PC-9 (cell line): ENCODE results near the gene ARID2.

Experiments used
- EZH2 ChIP-seq: fragments of 200-600 bp; sonication (generic); IDR thresholded peaks from 2 replicates; pipeline ENCODE4 v1.8.0; 2017; ENCODE audit warnings: antibody characterized with exemption, low read depth
- TF ChIP-seq, protein P1 (sequence below): fragments of 200-600 bp; sonication (generic); conservative IDR thresholded peaks from 2 replicates; pipeline ENCODE4 v1.6.1; 2017; ENCODE audit warnings: mixed run types, antibody characterized with exemption, mild to moderate bottlenecking, moderate library complexity

DNA sequence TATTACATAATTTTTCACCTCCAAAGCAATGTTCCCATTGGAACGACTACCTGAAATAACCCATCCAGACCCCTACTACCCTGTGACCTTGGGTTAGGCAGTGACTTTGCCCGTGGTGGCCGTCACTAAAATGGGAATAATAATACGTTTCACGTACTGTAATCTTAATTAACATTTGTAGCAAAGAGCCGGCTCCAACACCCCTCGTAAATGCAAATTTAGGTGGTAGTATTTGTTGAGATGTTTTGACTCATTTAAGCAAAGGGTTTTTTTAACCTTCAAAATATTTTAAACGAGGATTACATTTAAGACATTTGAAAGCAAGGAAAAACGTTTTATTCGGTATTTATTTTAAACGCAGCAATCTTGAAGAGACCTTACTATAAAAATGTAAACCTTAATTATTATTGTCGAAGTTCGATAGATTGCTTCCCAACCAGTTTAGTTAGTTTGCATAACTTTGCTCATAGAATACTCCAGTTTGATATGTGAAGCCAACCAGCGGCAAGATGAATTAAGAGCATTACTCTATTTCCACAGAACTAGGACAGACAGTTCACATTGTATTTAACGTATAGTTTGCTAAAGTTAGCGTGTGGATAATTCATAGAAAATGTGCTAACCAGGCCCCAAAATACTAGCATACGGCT is 1.4 kb upstream of the ARID2 start:
- TF ChIP-seq, protein P1, sequence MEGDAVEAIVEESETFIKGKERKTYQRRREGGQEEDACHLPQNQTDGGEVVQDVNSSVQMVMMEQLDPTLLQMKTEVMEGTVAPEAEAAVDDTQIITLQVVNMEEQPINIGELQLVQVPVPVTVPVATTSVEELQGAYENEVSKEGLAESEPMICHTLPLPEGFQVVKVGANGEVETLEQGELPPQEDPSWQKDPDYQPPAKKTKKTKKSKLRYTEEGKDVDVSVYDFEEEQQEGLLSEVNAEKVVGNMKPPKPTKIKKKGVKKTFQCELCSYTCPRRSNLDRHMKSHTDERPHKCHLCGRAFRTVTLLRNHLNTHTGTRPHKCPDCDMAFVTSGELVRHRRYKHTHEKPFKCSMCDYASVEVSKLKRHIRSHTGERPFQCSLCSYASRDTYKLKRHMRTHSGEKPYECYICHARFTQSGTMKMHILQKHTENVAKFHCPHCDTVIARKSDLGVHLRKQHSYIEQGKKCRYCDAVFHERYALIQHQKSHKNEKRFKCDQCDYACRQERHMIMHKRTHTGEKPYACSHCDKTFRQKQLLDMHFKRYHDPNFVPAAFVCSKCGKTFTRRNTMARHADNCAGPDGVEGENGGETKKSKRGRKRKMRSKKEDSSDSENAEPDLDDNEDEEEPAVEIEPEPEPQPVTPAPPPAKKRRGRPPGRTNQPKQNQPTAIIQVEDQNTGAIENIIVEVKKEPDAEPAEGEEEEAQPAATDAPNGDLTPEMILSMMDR, result no peak
- TF ChIP-seq EZH2, result no peak
